Epithelial cell of esophagus (primary cell): ENCODE measurements around the gene CCDC174.

Experiments
- DNase-seq: peaks from one replicate; pipeline ENCODE4 v3.0.0; 2010; ENCODE audit warnings: low read depth
- H3K4me3 ChIP-seq: 2 replicates; pipeline ENCODE4 v1.5.1; 2011; ENCODE audit warnings: mild to moderate bottlenecking, low read length, control low read depth
- CTCF ChIP-seq: IDR thresholded peaks from 2 replicates; pipeline ENCODE4 v1.5.1; 2011; ENCODE audit warnings: low read depth, mild to moderate bottlenecking, low read length, control low read depth, inconsistent platforms; ENCODE audit not compliant: insufficient read depth; ENCODE audit errors: missing control alignments

CCDC174 gene

GRCh38 chr3:14633417-14633816 lies 18.1 kb upstream of the CCDC174 start:
- DNase-seq = no peak
- H3K4me3 ChIP-seq = no peak overlapping the region
- no peak for TF ChIP-seq CTCF

GRCh38 chr3:14633819-14634424 lies 17.6 kb upstream of the CCDC174 start:
- no peak overlapping the region for H3K4me3 ChIP-seq
- TF ChIP-seq CTCF = peak; percentile 78

GRCh38 chr3:14634763-14635400 lies 16.7 kb upstream of the CCDC174 start:
- H3K4me3 ChIP-seq = no peak overlapping the region
- TF ChIP-seq CTCF = no peak
- peak; percentile 94 for DNase-seq

More at GRCh38 chr3:14633819-14634424, 17.6 kb upstream of the CCDC174 start:
- peak; percentile 82 for DNase-seq

GRCh38 chr3:14636496-14637087 lies 15.0 kb upstream of the CCDC174 start:
- H3K4me3 ChIP-seq = no peak overlapping the region
- no peak for DNase-seq
- no peak for TF ChIP-seq CTCF

- no peak for TF ChIP-seq CTCF
- no peak overlapping the region for H3K4me3 ChIP-seq
- peak; percentile 70 for DNase-seq
These were observed 11.4 kb upstream of the CCDC174 start for GRCh38 chr3:14640157-14640562.

- no peak for DNase-seq
- no peak for TF ChIP-seq CTCF
- no peak overlapping the region for H3K4me3 ChIP-seq
These were observed 10.8 kb upstream of the CCDC174 start for GRCh38 chr3:14640734-14641133.

GRCh38 chr3:14641346-14641745 lies 10.2 kb upstream of the CCDC174 start:
- no peak for DNase-seq
- H3K4me3 ChIP-seq = no peak overlapping the region
- TF ChIP-seq CTCF = no peak
